Heart right ventricle (tissue), 16 donors: ENCODE results near the gene CTNNAL1. TPM values are rescaled to one million over a fixed set of nuclear protein-coding genes. Genes with fewer than 3 reads are reported as not detected.

Experiments used
- ATAC-seq, 8 donors: fragments of 200-7000 bp; cut with Tn5 transposase; one replicate each; pipeline ENCODE4 v1.9.1; 2020; ENCODE audit warnings: mild to moderate bottlenecking in 8 of 8, moderate library complexity in 8 of 8, moderate number of reproducible peaks in 1 of 8
- DNase-seq, 2 donors: peaks; one replicate each; pipeline ENCODE4 v3.0.0-alpha.2; 2020
- H3K27ac ChIP-seq, 10 donors: fragments of 200-600 bp; sonication (generic) in 2 of 10; one replicate each; pipeline versions ENCODE4 v1.5.0 to v1.8.0; 2020 to 2022; ENCODE audit warnings: mild to moderate bottlenecking in 3 of 10
- H3K27me3 ChIP-seq, 7 donors: fragments of 200-600 bp; one replicate each; pipeline ENCODE4 v1.8.0; 2021 to 2022; ENCODE audit warnings: mild to moderate bottlenecking in 2 of 7
- H3K36me3 ChIP-seq, 9 donors: fragments of 200-600 bp; sonication (generic) in 1 of 9; one replicate each; pipeline versions ENCODE4 v1.5.0 to v1.8.0; 2020 to 2022; ENCODE audit warnings: mild to moderate bottlenecking in 2 of 9
- H3K4me1 ChIP-seq, 9 donors: fragments of 200-600 bp; sonication (generic) in 1 of 9; one replicate each; pipeline versions ENCODE4 v1.5.0 to v1.8.0; 2020 to 2022; ENCODE audit warnings: mild to moderate bottlenecking in 4 of 9
- H3K4me3 ChIP-seq, 10 donors: fragments of 200-600 bp; sonication (generic) in 2 of 10; one replicate each; pipeline versions ENCODE4 v1.5.0 to v1.8.0; 2020 to 2022; ENCODE audit warnings: mild to moderate bottlenecking in 7 of 10, moderate library complexity in 2 of 10
- H3K9me3 ChIP-seq, 11 donors: fragments of 200-600 bp in 10 of 11; sonication (generic) in 2 of 11; one replicate each; pipeline versions ENCODE4 v1.5.0 to v1.8.0; 2013 to 2022; ENCODE audit warnings: mild to moderate bottlenecking in 2 of 11, control low read depth in 1 of 11, moderate library complexity in 1 of 11
- WGBS, 2 donors: extraction: QIAGEN DNeasy Blood & Tissue Kit; methylation state at CpG; one replicate each; pipeline ENCODE4 v1.1.7; 2013; ENCODE audit warnings: inconsistent platforms in 1 of 2; 5-methylcytosine and 5-hydroxymethylcytosine counted together
- intact Hi-C, 10 donors: fragments of 100-400 bp; cut with DNase I; formaldehyde crosslinking; loops; one replicate each; pipeline versions ENCODE4 v1.11.1 to v1.14.2; 2022
- polyA plus RNA-seq, 2 donors: library from polyadenylated mRNA; stranded (reverse); fragments of 200-250 nt; gene quantifications; one replicate each; pipeline ENCODE4 v1.2.3, GENCODE V29; 2013
- total RNA-seq, 10 donors: library from RNA; stranded (reverse); fragmentation: NEBNext Ultra II Directional in 3 of 10; extraction: Animal tissue kit (Norgen Biotek cat#: 25700) in 3 of 10; gene quantifications; one replicate each; pipeline versions ENCODE4 v1.2.1 to v1.2.4, GENCODE V29; 2021 to 2023
- TF ChIP-seq, protein P1 (sequence below), 9 donors: fragments of 200-600 bp; sonication (generic) in 2 of 9; IDR thresholded peaks; one replicate each; pipeline versions ENCODE4 v1.5.0 to v1.8.0; 2021 to 2022; ENCODE audit warnings: antibody characterized with exemption in 9 of 9, mild to moderate bottlenecking in 5 of 9, moderate library complexity in 1 of 9
- donor health status: Arrhythmogenic right ventricular cardiomyopathy.
- donor health status: ischemic (EF 13 %, LVEDD 7.1; RV severe dilation, severe dysfunction).
- donor health status: healthy with polysubstance abuse.
- donor health status: DM: no; HTN: yes; CAD: no.
- donor health status: DM: no; HTN: no; CAD: no.
- donor health status: ischemic (EF 25% LVEDD 6.9; RV normal size, moderate dysfunction).
- donor health status: ischemic (EF 25% LVEDD 5.7; RV mildly dilated, moderate dysfunction).
- donor health status: healthy.
- donor health status: DM: yes; HTN: yes; CAD: no.
- donor health status: Ischemic cardiomyopathy.
- donor health status: ischemic (EF 35%, LVEDD 5.7; RV mildly dilated, moderate dysfunction).
- donor health status: nonischemic (EF 11% LVEDD 7.7; RV severe dilation, severe dysfunction).
- donor health status: DM: yes; HTN: yes; CAD: no.
- donor health status: PGD.
- donor health status: ischemic (EF 29% LVEDD 5.4; RV normal size, mild dysfunction).
- donor health status: nonischemic (EF 23%, LVEDD 6.1; RV moderate dilation, normal function).

Gene CTNNAL1
- total and polyA plus RNA-seq, 12 donors: 42.7 to 115 (median 63.2) TPM

DNA sequence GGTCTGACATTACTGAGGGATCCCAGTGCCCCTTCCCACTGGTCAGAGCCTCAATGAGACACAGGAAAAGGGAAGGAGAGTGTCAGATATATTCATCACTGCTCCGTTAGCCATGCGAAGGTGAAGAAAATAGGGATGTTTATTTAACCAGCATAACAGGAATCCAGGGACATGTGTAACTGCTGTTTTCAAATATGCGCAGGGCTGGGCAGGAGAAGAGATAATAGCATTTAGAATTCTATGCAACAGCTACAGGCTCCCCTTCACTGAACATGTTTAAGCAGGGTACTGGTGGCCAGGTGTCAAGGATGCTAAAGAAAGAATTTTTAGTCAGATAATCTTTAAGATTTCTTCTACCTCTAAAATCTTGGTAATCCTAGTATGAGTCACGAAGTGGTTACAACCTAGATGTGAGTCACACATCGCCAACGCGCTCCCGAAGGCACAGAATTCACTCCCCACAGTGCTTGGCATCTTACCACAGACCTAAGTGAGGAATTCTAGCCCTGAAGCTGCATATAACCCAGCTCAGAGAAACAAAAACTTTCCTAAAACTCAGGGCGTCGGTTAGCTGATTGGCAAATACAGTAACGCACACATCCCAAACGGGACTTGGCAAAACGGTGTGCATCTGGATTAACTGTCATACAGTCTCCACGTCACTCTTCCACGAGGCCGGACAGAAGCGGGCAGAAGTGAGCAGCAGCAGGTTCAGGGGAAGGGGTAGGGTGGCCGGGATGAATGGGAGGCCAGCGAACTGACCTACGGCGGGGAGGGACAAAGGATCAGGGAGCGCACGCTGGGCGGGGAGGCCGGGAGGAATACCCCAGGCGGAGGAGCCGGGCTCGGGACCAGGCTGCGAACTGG lies 1.1 kb downstream of the CTNNAL1 start:
- H3K9me3 ChIP-seq: no peaks in the 10 kb centered on the region
- DNase-seq (peak; percentile 19 to 35), ATAC-seq (peak; percentile 14 to 60 (median 35))
- WGBS, 2 donors: 3 to 4% methylated on average over 28 to 29 of the region's 29 CpGs
- H3K36me3 ChIP-seq: no peaks in the 10 kb centered on the region
- H3K27ac ChIP-seq: peak overlapping the region; percentile 41 to 97 (median 94)
- H3K4me3 ChIP-seq: peak overlapping the region; percentile 55 to 93 (median 86)
- no peaks in the 10 kb centered on the region for H3K27me3 ChIP-seq
- TF ChIP-seq, protein P1, sequence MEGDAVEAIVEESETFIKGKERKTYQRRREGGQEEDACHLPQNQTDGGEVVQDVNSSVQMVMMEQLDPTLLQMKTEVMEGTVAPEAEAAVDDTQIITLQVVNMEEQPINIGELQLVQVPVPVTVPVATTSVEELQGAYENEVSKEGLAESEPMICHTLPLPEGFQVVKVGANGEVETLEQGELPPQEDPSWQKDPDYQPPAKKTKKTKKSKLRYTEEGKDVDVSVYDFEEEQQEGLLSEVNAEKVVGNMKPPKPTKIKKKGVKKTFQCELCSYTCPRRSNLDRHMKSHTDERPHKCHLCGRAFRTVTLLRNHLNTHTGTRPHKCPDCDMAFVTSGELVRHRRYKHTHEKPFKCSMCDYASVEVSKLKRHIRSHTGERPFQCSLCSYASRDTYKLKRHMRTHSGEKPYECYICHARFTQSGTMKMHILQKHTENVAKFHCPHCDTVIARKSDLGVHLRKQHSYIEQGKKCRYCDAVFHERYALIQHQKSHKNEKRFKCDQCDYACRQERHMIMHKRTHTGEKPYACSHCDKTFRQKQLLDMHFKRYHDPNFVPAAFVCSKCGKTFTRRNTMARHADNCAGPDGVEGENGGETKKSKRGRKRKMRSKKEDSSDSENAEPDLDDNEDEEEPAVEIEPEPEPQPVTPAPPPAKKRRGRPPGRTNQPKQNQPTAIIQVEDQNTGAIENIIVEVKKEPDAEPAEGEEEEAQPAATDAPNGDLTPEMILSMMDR (IDR thresholded peaks at IDR 0.05): no peak
- intact Hi-C loops: loop anchor here in 5 of 10 donors (5.0 to 10.0 kb wide), 5 partner anchors 40 to 103 kb away; partner anchors contain the start of genes ABITRAM (in 2 of the 5), ELP1 (in 2 of the 5) and TMEM245 (in 2 of the 5)
- peaks cover 4 to 61% (median 38%) of the 10 kb centered on the region in 9 donors for H3K4me1 ChIP-seq

GRCh38 chr9:109011231-109011671 lies 2.0 kb downstream of the CTNNAL1 start:
- ATAC-seq: no peak
- no peaks in the 10 kb centered on the region for H3K36me3 ChIP-seq
- H3K27me3 ChIP-seq: no peaks in the 10 kb centered on the region
- peaks cover 9 to 64% (median 43%) of the 10 kb centered on the region in 9 donors for H3K4me1 ChIP-seq
- H3K27ac ChIP-seq: peak overlapping the region in 9 of 10 donors; percentile 3 to 97 (median 94)
- no peak for DNase-seq
- no peaks in the 10 kb centered on the region for H3K9me3 ChIP-seq
- intact Hi-C loops: loop anchor here in 5 of 10 donors (5.0 to 10.0 kb wide), 5 partner anchors 39 to 104 kb away; partner anchors contain the start of genes ABITRAM (in 2 of the 5), ELP1 (in 2 of the 5) and TMEM245 (in 2 of the 5)
- peak overlapping the region in 6 of 10 donors; percentile 85 to 93 (median 90) for H3K4me3 ChIP-seq
- TF ChIP-seq, protein P1 (IDR thresholded peaks at IDR 0.05): no peak

DNA sequence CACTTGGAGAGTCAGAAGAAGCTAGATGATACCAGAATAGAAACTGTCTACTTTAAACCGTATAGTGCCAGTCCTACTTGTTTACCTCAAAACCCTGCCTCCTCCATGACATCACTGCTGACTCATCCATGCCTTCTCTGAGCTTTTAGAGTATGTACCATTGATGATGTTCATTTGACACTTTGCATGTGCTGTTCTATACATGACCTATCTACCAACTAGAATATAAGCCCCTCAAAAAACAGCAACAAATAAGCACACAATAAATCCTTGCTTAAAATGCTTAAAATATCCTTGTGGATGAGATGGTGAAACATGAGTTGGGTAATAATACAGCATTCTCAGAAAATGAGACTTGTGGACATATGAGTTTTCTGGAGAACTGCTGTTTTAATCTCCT lies 2.6 kb downstream of the CTNNAL1 start:
- Histone ChIP-seq H3K27me3 (no peaks in the 10 kb centered on the region), H3K9me3 (no peaks in the 10 kb centered on the region), H3K36me3 (no peaks in the 10 kb centered on the region), H3K4me3 (peak overlapping the region in 4 of 10 donors; percentile 85 to 92 (median 88)), H3K4me1 (peaks cover 9 to 69% (median 46%) of the 10 kb centered on the region in 9 donors), H3K27ac (peak overlapping the region in 8 of 10 donors; percentile 3 to 97 (median 94))
- TF ChIP-seq, protein P1 (IDR thresholded peaks at IDR 0.05): no peak
- ATAC-seq (no peak), DNase-seq (peak in 1 of 2 donors; percentile 15)
- WGBS, 2 donors: 8 to 24% methylated on average over 1 of the region's 1 CpG
- intact Hi-C loops: loop anchor here in 5 of 10 donors (5.0 to 10.0 kb wide), 5 partner anchors 38 to 104 kb away; partner anchors contain the start of genes ABITRAM (in 2 of the 5), ELP1 (in 2 of the 5) and TMEM245 (in 2 of the 5)

GRCh38 chr9:109005678-109006077 lies 7.6 kb downstream of the CTNNAL1 start:
- H3K36me3 ChIP-seq: no peaks in the 10 kb centered on the region
- peak overlapping the region in 3 of 10 donors; percentile 12 to 51 (median 40) for H3K27ac ChIP-seq
- peaks cover 6 to 50% (median 18%) of the 10 kb centered on the region in 9 donors for H3K4me1 ChIP-seq
- H3K9me3 ChIP-seq: peaks cover 0 to 20% (median 11%) of the 10 kb centered on the region in 11 donors
- ATAC-seq (peak in 3 of 8 donors; percentile 47 to 56 (median 52)), DNase-seq (no peak)
- TF ChIP-seq, protein P1 (IDR thresholded peaks at IDR 0.05): no peak
- no peaks in the 10 kb centered on the region for H3K27me3 ChIP-seq
- H3K4me3 ChIP-seq: no peak overlapping the region
- WGBS, 2 donors: 59 to 66% methylated on average over 3 of the region's 3 CpGs
- intact Hi-C loops: no loop called here
